Lung (tissue), 12 donors: Measurements from ENCODE around the gene ABCF3. TPM values are rescaled to one million over a fixed set of nuclear protein-coding genes. Genes with fewer than 3 reads are reported as not detected.

ENCODE experiments used
- ATAC-seq: fragments of 200-7000 bp; cut with Tn5 transposase; one replicate; pipeline ENCODE4 v1.9.1; 2020; ENCODE audit warnings: moderate number of reproducible peaks; ENCODE audit not compliant: insufficient read depth, low FRiP score
- DNase-seq, 3 donors: peaks; one replicate each; pipeline ENCODE4 v3.0.0-alpha.2; 2013 to 2017
- H3K27ac ChIP-seq, 2 donors: one replicate each; pipeline ENCODE4 v1.5.1; 2013; ENCODE audit warnings: mild to moderate bottlenecking in 2 of 2, moderate library complexity in 2 of 2, control low read depth in 1 of 2, inconsistent platforms in 1 of 2, low read depth in 1 of 2, low read length in 1 of 2
- H3K27me3 ChIP-seq, 3 donors: one replicate each; pipeline ENCODE4 v1.5.1; 2013; ENCODE audit warnings: low read length in 2 of 3; ENCODE audit not compliant: control insufficient read depth in 3 of 3, insufficient read depth in 3 of 3
- H3K36me3 ChIP-seq, 4 donors: one replicate each; pipeline ENCODE4 v1.5.1; 2013; ENCODE audit warnings: low read length in 4 of 4, mild to moderate bottlenecking in 1 of 4, moderate library complexity in 1 of 4; ENCODE audit not compliant: control insufficient read depth in 4 of 4, insufficient read depth in 4 of 4
- H3K4me1 ChIP-seq, 5 donors: one replicate each; pipeline ENCODE4 v1.5.1; 2013; ENCODE audit warnings: low read length in 5 of 5, mild to moderate bottlenecking in 2 of 5, moderate library complexity in 1 of 5; ENCODE audit not compliant: control insufficient read depth in 5 of 5, insufficient read depth in 5 of 5
- H3K4me3 ChIP-seq: one replicate; pipeline ENCODE4 v1.5.1; 2013; ENCODE audit warnings: mild to moderate bottlenecking, control low read depth, moderate library complexity
- H3K9ac ChIP-seq, 2 donors: one replicate each; pipeline ENCODE4 v1.5.1; 2013; ENCODE audit warnings: low read length in 2 of 2, control low read depth in 1 of 2; ENCODE audit not compliant: insufficient read depth in 1 of 2
- H3K9me3 ChIP-seq, 4 donors: one replicate each; pipeline ENCODE4 v1.5.1; 2013; ENCODE audit warnings: low read length in 3 of 4, mild to moderate bottlenecking in 1 of 4, moderate library complexity in 1 of 4; ENCODE audit not compliant: control insufficient read depth in 4 of 4, insufficient read depth in 3 of 4
- WGBS, 2 donors: extraction: QIAGEN DNeasy Blood & Tissue Kit; methylation state at CpG; one replicate each; pipeline ENCODE4 v1.1.7; 2013; 5-methylcytosine and 5-hydroxymethylcytosine counted together
- polyA plus RNA-seq, 2 donors: library from polyadenylated mRNA; stranded (reverse); fragments of 200-250 nt; gene quantifications; one replicate each; pipeline ENCODE4 v1.2.1, GENCODE V29; 2013
- total RNA-seq, 2 donors: library from RNA; depleted of rRNA in 1 of 2; stranded (reverse); fragments of >200 nt in 1 of 2; gene quantifications; one replicate each; pipeline ENCODE4 v1.2.1, GENCODE V29; 2014 to 2021
- TF ChIP-seq, protein P1 (sequence below): IDR thresholded peaks from 2 replicates; pipeline ENCODE4 v1.5.1; 2012; ENCODE audit warnings: mild to moderate bottlenecking; ENCODE audit errors: control extremely low read depth, extremely low read depth
- donor health status: control.
- donor health status: control.
- donor health status: Bipolar disorder and iron deficiency.
- donor health status: healthy.
- donor health status: DM: yes; HTN: yes; CAD: no.

Gene ABCF3
- total and polyA plus RNA-seq, 4 donors: 44.7 to 81.8 (median 49.5) TPM

DNA sequence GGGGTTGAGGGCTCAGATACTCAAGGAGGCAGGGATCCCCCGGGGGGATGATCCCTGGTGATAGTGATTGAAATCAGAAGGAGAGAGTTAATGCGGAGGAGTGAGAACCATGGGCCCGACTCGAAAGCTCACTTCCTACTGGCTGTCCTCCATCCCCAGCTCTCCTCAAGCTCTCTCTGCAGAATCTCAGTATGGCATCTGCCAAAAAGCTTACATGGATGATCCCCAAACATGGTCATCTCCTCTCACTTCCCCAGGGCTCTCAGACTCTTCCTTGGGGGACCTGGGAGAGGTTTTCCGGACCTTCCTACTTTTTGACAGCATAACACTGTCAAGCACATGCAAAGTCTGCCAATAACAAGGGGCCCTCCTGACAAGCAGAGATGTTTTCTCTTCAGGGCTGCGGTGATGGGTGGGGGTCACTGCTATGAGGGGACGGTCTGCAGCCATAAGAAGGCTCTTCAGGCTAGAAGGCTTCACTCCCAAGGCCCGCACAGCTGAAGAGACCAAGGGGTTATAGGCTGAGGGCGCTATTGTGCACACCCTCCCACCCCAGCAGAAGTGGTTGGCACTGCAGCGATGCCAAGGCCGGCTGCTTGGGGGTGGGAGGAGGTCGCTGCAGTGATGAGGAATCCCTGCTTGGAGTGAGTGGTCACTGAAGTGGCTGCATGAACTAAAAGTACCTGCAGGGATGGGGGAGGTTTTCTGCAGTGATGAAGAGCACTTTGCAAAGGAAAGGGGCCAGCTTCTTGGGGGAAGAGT is 42.6 kb downstream of the ABCF3 start:
- Histone ChIP-seq H3K27me3 (peaks cover 0 to 39% (median 33%) of the 10 kb centered on the region in 3 donors), H3K4me1 (peaks cover 0 to 11% (median 6%) of the 10 kb centered on the region in 5 donors), H3K4me3 (no peak overlapping the region), H3K36me3 (no peaks in the 10 kb centered on the region), H3K27ac (no peak overlapping the region), H3K9ac (no peak overlapping the region), H3K9me3 (peaks cover 0 to 2% (median 0%) of the 10 kb centered on the region in 4 donors)
- WGBS, 2 donors: 38 to 40% methylated on average over 12 of the region's 12 CpGs
- TF ChIP-seq, protein P1, sequence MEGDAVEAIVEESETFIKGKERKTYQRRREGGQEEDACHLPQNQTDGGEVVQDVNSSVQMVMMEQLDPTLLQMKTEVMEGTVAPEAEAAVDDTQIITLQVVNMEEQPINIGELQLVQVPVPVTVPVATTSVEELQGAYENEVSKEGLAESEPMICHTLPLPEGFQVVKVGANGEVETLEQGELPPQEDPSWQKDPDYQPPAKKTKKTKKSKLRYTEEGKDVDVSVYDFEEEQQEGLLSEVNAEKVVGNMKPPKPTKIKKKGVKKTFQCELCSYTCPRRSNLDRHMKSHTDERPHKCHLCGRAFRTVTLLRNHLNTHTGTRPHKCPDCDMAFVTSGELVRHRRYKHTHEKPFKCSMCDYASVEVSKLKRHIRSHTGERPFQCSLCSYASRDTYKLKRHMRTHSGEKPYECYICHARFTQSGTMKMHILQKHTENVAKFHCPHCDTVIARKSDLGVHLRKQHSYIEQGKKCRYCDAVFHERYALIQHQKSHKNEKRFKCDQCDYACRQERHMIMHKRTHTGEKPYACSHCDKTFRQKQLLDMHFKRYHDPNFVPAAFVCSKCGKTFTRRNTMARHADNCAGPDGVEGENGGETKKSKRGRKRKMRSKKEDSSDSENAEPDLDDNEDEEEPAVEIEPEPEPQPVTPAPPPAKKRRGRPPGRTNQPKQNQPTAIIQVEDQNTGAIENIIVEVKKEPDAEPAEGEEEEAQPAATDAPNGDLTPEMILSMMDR: no peak
- no peak for ATAC-seq
- DNase-seq: no peak

DNA sequence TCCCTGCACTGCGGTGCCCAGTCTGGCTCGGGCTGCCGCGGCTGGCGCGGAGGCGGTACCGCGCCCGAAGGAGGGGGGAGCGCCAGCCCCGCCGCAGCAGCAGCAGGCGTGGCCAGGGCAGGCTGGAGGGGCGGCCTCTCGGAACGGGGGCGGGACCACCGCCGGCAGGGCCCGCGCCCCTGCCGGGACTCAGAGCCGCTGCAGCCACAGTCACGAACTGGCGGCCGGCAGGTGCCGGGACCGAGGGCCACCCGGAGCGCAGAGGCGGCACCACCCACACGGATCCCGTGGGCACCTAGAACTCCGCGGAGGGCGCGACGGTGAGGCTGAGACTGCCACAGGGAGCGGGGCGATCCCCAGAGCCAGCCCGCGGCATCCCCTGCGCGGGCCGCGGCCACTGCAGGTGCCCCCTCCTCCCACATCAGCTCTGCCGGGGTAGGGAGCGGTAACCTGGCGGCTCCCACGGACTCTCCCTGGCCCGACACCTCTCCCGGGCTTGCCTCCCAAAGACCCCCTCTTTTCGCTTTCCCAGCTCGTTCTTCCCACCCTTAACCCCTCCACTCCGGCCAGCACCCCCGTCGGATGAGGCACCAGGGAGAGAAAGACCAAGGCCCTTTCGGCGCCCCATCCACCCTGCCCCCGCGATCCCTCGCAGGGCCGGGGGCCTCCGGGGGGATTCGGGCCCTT is 43.5 kb downstream of the ABCF3 start, which contains the start of gene VWA5B2:
VWA5B2 (plus strand) TSS at position 192 of the 687 bp plus-strand sequence. CDS start 944 bp downstream, outside the sequence.
- Histone ChIP-seq H3K27me3 (peaks cover 0 to 39% (median 33%) of the 10 kb centered on the region in 3 donors), H3K9ac (no peak within 1 kb of the TSS), H3K36me3 (no peaks in the 10 kb centered on the region), H3K9me3 (peaks cover 0 to 2% (median 0%) of the 10 kb centered on the region in 4 donors), H3K4me1 (peaks cover 0 to 11% (median 6%) of the 10 kb centered on the region in 5 donors), H3K4me3 (peak within 1 kb of the TSS; percentile 18), H3K27ac (no peak within 1 kb of the TSS)
- TF ChIP-seq, protein P1: no peak
- WGBS, 2 donors: 0 to 1% methylated on average over 52 to 66 of the region's 66 CpGs
- ATAC-seq: peak; percentile 68
- DNase-seq: peak; percentile 28 to 63 (median 61)

DNA sequence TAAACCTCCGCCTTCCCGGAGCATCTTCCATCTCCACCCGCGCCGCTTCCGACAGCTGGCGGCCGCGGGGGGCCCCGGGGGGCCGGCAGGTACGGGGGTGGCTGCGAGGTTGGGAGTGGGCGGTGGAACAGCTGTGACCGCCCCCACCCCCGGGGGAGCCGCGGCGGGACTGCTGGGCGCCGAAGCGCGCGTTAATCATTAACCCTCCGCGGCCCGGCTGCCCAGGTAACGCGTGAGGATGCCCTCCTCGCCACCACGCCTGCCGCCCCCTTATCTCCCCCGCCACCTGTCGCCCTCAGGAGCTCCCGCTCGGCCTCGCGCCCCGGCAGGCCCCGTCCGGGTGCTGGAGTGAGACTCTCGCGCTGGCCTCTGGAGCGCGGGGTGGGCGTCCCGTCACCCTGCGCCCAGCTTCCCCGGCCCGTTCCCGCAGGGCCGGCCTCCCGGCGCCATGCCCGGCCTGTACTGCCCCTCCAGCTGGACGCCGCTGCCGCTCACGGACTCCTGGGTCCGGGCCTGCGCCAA is 44.1 kb downstream of the ABCF3 start:
- Histone ChIP-seq H3K4me3 (peak overlapping the region; percentile 7), H3K27me3 (peaks cover 0 to 39% (median 33%) of the 10 kb centered on the region in 3 donors), H3K36me3 (no peaks in the 10 kb centered on the region), H3K9ac (no peak overlapping the region), H3K27ac (no peak overlapping the region), H3K9me3 (peaks cover 0 to 2% (median 0%) of the 10 kb centered on the region in 4 donors), H3K4me1 (peaks cover 0 to 11% (median 6%) of the 10 kb centered on the region in 5 donors)
- no peak for ATAC-seq
- DNase-seq: no peak
- WGBS, 2 donors: 1% methylated on average over 41 to 61 of the region's 61 CpGs
- TF ChIP-seq, protein P1: no peak
